ENCODE results near the gene NOTUM. TPM values are rescaled to one million over a fixed set of nuclear protein-coding genes. Genes with fewer than 3 reads are reported as not detected.
A peak's percentile ranks its signal among the peaks of the same experiment; 100 is the strongest.

The NOTUM gene
- total and polyA plus RNA-seq, 10 of the 15 experiments (the other 5 are each of a cell fraction or from before 2014, with no cell fraction given) = 0.04 to 0.13 TPM; not detected in 8

GRCh38 chr17:81929253-81930141 lies 31.5 kb downstream of the NOTUM start:
- peaks cover 17% of the 10 kb centered on the region for H3K4me1 ChIP-seq (ENCODE audit: control insufficient read depth, insufficient read depth, low read length)
- 78% methylated on average over 25 of the region's 31 CpGs for WGBS (ENCODE audit: insufficient coverage, insufficient replicate concordance, low lambda C conversion rate, missing lambda C conversion rate)
- ChIA-PET POLR2A (interaction anchor here (0.8 to 1.0 kb wide), 2 partner anchors 12 to 22 kb away, joined by 4 to 5 read pairs; no protein-coding TSS in a partner anchor), CTCF (interaction anchor here (1.9 kb wide), 1 partner anchor 60 kb away, joined by 6 read pairs; no protein-coding TSS in a partner anchor), SMC1A (ENCODE audit: uncharacterized antibody, unreplicated experiment) (no interaction called here), RAD21 (ENCODE audit: unreplicated experiment) (interaction anchor here (1.6 kb wide), 1 partner anchor 37 kb away, joined by 4 read pairs; no protein-coding TSS in a partner anchor)
- no peaks in the 10 kb centered on the region for H3K27me3 ChIP-seq (replicated peaks in 1 of 2; ENCODE audit: control insufficient read depth in 2 of 2, insufficient read depth in 2 of 2, low read length in 1 of 2)
- no peaks in the 10 kb centered on the region; the same call in 1 of the 2 replicates for H4K20me1 ChIP-seq (ENCODE audit: control insufficient read depth, insufficient read depth)
- peak overlapping the region; percentile 87 for H3K4me2 ChIP-seq (ENCODE audit: control insufficient read depth, insufficient read depth)
- ATAC-seq = no peak
- H3K36me3 ChIP-seq (ENCODE audit: control insufficient read depth in 2 of 2, insufficient read depth in 2 of 2, low read length in 1 of 2) = peaks cover 0 to 2% of the 10 kb centered on the region in 2 experiments; a peak in 1 of 4 replicates
- no TSS peak for BruUV-seq (replicated peaks)
- in situ Hi-C loops (cut with MboI) (no loop called here), intact Hi-C loops (cut with micrococcal nuclease; ENCODE audit: unreplicated experiment) (loop anchor here (5.0 kb wide), 2 partner anchors 38 to 57 kb away; partner anchors contain the start of gene ARHGDIA)
- TF ChIP-seq ZSCAN29 (IDR thresholded peaks at IDR 0.05) (no peak), SPI1 (IDR thresholded peaks at IDR 0.05; ENCODE audit: borderline replicate concordance, insufficient read depth, low read depth, low read length) (no peak), NR2F1 (conservative IDR thresholded peaks at IDR 0.05) (no peak), EGR1 (IDR thresholded peaks at IDR 0.05; ENCODE audit: borderline replicate concordance in 1 of 2, low read depth in 2 of 2, low read length in 2 of 2) (no peak), FOXK2 (IDR thresholded peaks at IDR 0.05) (no peak), E2F8 (IDR thresholded peaks at IDR 0.05; ENCODE audit: low read depth, partially characterized antibody) (no peak), RCOR1 (conservative IDR thresholded peaks at IDR 0.05; ENCODE audit: low read depth, low read length) (no peak), MTA3 (IDR thresholded peaks at IDR 0.05; ENCODE audit: borderline replicate concordance, low read length) (no peak), RAD51 (IDR thresholded peaks at IDR 0.05) (no peak), SIN3A (IDR thresholded peaks at IDR 0.05; ENCODE audit: low read depth, low read length) (no peak), CHD2 (IDR thresholded peaks at IDR 0.05; ENCODE audit: borderline replicate concordance, low read depth, low read length) (no peak), GATAD2B (conservative IDR thresholded peaks at IDR 0.05; ENCODE audit: low read depth) (no peak), MXI1 (IDR thresholded peaks at IDR 0.05; ENCODE audit: low read depth, low read length) (no peak), SUPT20H (IDR thresholded peaks at IDR 0.05; ENCODE audit: borderline replicate concordance, control insufficient read depth, low read depth, low read length) (no peak), YBX1 (IDR thresholded peaks at IDR 0.05) (no peak), JUNB (IDR thresholded peaks at IDR 0.05) (no peak)
- TF ChIP-seq, protein P1, sequence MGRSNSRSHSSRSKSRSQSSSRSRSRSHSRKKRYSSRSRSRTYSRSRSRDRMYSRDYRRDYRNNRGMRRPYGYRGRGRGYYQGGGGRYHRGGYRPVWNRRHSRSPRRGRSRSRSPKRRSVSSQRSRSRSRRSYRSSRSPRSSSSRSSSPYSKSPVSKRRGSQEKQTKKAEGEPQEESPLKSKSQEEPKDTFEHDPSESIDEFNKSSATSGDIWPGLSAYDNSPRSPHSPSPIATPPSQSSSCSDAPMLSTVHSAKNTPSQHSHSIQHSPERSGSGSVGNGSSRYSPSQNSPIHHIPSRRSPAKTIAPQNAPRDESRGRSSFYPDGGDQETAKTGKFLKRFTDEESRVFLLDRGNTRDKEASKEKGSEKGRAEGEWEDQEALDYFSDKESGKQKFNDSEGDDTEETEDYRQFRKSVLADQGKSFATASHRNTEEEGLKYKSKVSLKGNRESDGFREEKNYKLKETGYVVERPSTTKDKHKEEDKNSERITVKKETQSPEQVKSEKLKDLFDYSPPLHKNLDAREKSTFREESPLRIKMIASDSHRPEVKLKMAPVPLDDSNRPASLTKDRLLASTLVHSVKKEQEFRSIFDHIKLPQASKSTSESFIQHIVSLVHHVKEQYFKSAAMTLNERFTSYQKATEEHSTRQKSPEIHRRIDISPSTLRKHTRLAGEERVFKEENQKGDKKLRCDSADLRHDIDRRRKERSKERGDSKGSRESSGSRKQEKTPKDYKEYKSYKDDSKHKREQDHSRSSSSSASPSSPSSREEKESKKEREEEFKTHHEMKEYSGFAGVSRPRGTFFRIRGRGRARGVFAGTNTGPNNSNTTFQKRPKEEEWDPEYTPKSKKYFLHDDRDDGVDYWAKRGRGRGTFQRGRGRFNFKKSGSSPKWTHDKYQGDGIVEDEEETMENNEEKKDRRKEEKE (IDR thresholded peaks at IDR 0.05) = no peak
- H3K79me2 ChIP-seq (ENCODE audit: control insufficient read depth, insufficient read depth, low read length) = peaks cover 24% of the 10 kb centered on the region
- no peak overlapping the region for H3K9ac ChIP-seq (ENCODE audit: control insufficient read depth, insufficient read depth, low read length)
- no peaks in the 10 kb centered on the region for H3K9me3 ChIP-seq (replicated peaks; ENCODE audit: control insufficient read depth, insufficient read depth, low read length)
- H2AFZ ChIP-seq (ENCODE audit: control insufficient read depth, low read depth, low read length) = no peak overlapping the region
- H3K27ac ChIP-seq (ENCODE audit: control insufficient read depth, insufficient read depth) = no peak overlapping the region
- no peak for DNase-seq (ENCODE audit: low read depth, low spot score)
- no peak overlapping the region; the same call in 1 of the 2 replicates for H3K4me3 ChIP-seq
- no peak for FAIRE-seq
